NCI-H128 (cell line): Measurements from ENCODE around the gene STYXL2.

Experiments
- DNase-seq: peaks from one replicate; lab custom pipeline; 2025; ENCODE audit not compliant: unreplicated experiment; lab: John Stamatoyannopoulos, UW

STYXL2 gene

GRCh38 chr1:167093846-167094516, at the start of gene STYXL2:
STYXL2 (plus strand) TSS chr1:167094075; CDS start chr1:167094850, 775 bp downstream.
- no peak for DNase-seq

- DNase-seq: no peak
Measured at GRCh38 chr1:167051907-167052306, 42.0 kb upstream of the STYXL2 start.

GRCh38 chr1:167052389-167052788, 41.5 kb upstream of the STYXL2 start:
- no peak for DNase-seq

GRCh38 chr1:167054531-167054930, 39.3 kb upstream of the STYXL2 start:
- DNase-seq: no peak

- DNase-seq: no peak
Measured at GRCh38 chr1:167054946-167055630, 38.8 kb upstream of the STYXL2 start.

- no peak for DNase-seq
Measured at GRCh38 chr1:167056529-167057231, 37.2 kb upstream of the STYXL2 start.

GRCh38 chr1:167057241-167057688, 36.6 kb upstream of the STYXL2 start:
- peak; percentile 60 for DNase-seq

GRCh38 chr1:167059045-167059808, 34.6 kb upstream of the STYXL2 start:
- DNase-seq: peak; percentile 67

- DNase-seq: no peak
Measured at GRCh38 chr1:167059809-167060107, 34.1 kb upstream of the STYXL2 start.

GRCh38 chr1:167060141-167061072, 33.5 kb upstream of the STYXL2 start:
- no peak for DNase-seq

- no peak for DNase-seq
Measured at GRCh38 chr1:167061073-167061464, 32.8 kb upstream of the STYXL2 start.

- DNase-seq: no peak
Measured at GRCh38 chr1:167064621-167065020, 29.3 kb upstream of the STYXL2 start.

- no peak for DNase-seq
Measured at GRCh38 chr1:167065471-167065870, 28.4 kb upstream of the STYXL2 start.

- DNase-seq: peak; percentile 62
Measured at GRCh38 chr1:167066333-167067122, 27.3 kb upstream of the STYXL2 start.

- no peak for DNase-seq
Measured at GRCh38 chr1:167067904-167068303, 26.0 kb upstream of the STYXL2 start.

- DNase-seq: no peak
Measured at GRCh38 chr1:167068761-167069160, 25.1 kb upstream of the STYXL2 start.

- DNase-seq: no peak
Measured at GRCh38 chr1:167071286-167071685, 22.6 kb upstream of the STYXL2 start.

GRCh38 chr1:167076136-167076710, 17.7 kb upstream of the STYXL2 start:
- DNase-seq: no peak
